ENCODE data around the gene TMEM63A.

DNA sequence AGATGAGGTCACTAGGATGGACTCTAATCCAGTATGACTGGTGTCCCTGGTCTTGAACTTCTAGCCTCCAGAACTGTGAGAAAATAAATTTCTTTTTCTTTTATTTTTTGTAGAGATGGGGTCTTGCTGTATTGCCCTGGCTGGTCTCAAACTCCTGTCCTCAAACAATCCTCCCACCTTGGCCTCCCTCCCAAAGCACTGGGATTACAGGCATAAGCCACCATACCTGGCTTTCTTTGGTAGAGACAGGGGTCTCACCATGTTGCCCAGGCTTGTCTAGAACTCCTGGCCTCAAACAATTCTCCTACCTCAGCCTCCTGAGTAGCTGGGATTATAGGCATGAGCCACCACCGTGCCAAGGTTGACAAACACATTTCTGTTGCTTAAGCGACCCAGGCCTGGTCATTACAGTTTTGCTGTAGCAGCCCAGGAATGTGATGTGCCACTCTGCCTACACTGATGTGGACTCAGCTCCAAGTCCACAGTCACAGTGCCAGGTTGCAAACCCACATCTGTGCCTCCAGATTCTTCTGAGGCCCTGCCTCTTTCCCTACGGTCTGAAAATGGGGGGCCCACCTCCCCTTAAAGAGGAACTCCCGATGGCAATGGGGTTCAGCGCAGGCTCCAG, 25.9 kb upstream of the TMEM63A start:
- TF ChIP-seq EZH2 (IDR thresholded peaks at IDR 0.05; ENCODE audit: borderline replicate concordance, insufficient read depth, low read length, poor library complexity, severe bottlenecking) (no peak), POLR2AphosphoS5 (IDR thresholded peaks at IDR 0.05) (no peak), TAF1 (IDR thresholded peaks at IDR 0.05; ENCODE audit: low read depth) (no peak), EP300 (conservative IDR thresholded peaks at IDR 0.05; ENCODE audit: poor library complexity, severe bottlenecking) (no peak)
- TF ChIP-seq, protein P1, sequence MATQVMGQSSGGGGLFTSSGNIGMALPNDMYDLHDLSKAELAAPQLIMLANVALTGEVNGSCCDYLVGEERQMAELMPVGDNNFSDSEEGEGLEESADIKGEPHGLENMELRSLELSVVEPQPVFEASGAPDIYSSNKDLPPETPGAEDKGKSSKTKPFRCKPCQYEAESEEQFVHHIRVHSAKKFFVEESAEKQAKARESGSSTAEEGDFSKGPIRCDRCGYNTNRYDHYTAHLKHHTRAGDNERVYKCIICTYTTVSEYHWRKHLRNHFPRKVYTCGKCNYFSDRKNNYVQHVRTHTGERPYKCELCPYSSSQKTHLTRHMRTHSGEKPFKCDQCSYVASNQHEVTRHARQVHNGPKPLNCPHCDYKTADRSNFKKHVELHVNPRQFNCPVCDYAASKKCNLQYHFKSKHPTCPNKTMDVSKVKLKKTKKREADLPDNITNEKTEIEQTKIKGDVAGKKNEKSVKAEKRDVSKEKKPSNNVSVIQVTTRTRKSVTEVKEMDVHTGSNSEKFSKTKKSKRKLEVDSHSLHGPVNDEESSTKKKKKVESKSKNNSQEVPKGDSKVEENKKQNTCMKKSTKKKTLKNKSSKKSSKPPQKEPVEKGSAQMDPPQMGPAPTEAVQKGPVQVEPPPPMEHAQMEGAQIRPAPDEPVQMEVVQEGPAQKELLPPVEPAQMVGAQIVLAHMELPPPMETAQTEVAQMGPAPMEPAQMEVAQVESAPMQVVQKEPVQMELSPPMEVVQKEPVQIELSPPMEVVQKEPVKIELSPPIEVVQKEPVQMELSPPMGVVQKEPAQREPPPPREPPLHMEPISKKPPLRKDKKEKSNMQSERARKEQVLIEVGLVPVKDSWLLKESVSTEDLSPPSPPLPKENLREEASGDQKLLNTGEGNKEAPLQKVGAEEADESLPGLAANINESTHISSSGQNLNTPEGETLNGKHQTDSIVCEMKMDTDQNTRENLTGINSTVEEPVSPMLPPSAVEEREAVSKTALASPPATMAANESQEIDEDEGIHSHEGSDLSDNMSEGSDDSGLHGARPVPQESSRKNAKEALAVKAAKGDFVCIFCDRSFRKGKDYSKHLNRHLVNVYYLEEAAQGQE (IDR thresholded peaks at IDR 0.05; ENCODE audit: borderline replicate concordance): no peak
- TF ChIP-seq, protein P2, sequence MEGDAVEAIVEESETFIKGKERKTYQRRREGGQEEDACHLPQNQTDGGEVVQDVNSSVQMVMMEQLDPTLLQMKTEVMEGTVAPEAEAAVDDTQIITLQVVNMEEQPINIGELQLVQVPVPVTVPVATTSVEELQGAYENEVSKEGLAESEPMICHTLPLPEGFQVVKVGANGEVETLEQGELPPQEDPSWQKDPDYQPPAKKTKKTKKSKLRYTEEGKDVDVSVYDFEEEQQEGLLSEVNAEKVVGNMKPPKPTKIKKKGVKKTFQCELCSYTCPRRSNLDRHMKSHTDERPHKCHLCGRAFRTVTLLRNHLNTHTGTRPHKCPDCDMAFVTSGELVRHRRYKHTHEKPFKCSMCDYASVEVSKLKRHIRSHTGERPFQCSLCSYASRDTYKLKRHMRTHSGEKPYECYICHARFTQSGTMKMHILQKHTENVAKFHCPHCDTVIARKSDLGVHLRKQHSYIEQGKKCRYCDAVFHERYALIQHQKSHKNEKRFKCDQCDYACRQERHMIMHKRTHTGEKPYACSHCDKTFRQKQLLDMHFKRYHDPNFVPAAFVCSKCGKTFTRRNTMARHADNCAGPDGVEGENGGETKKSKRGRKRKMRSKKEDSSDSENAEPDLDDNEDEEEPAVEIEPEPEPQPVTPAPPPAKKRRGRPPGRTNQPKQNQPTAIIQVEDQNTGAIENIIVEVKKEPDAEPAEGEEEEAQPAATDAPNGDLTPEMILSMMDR (IDR thresholded peaks at IDR 0.05; ENCODE audit: poor library complexity, severe bottlenecking): no peak
